ENCODE results near the gene GALNT3. TPM values are rescaled to one million over a fixed set of nuclear protein-coding genes. Genes with fewer than 3 reads are reported as not detected.

Gene GALNT3
- total and polyA plus RNA-seq, 3 donors from 2014 or later = 13.4 to 45.0 (median 16.6) TPM

- no peak overlapping the region for H3K4me3 ChIP-seq
- intact Hi-C loops (cut with DNase I; ENCODE audit: low total_unique reads) = no loop called here
- TF ChIP-seq POLR2A (IDR thresholded peaks at IDR 0.05) (no peak), CTCF (IDR thresholded peaks at IDR 0.05) (no peak)
- H3K36me3 ChIP-seq (ENCODE audit: low read depth, missing control alignments) = no peaks in the 10 kb centered on the region
- no peaks in the 10 kb centered on the region for H3K9me3 ChIP-seq
- WGBS, 2 donors = 80 to 96% methylated on average over 4 of the region's 4 CpGs
- no peaks in the 10 kb centered on the region for H3K27me3 ChIP-seq
- H3K4me1 ChIP-seq = no peaks in the 10 kb centered on the region
- H3K27ac ChIP-seq = no peak overlapping the region
- DNase-seq = no peak
Measured at GRCh38 chr2:165762723-165763122, 31.3 kb downstream of the GALNT3 start.

DNA sequence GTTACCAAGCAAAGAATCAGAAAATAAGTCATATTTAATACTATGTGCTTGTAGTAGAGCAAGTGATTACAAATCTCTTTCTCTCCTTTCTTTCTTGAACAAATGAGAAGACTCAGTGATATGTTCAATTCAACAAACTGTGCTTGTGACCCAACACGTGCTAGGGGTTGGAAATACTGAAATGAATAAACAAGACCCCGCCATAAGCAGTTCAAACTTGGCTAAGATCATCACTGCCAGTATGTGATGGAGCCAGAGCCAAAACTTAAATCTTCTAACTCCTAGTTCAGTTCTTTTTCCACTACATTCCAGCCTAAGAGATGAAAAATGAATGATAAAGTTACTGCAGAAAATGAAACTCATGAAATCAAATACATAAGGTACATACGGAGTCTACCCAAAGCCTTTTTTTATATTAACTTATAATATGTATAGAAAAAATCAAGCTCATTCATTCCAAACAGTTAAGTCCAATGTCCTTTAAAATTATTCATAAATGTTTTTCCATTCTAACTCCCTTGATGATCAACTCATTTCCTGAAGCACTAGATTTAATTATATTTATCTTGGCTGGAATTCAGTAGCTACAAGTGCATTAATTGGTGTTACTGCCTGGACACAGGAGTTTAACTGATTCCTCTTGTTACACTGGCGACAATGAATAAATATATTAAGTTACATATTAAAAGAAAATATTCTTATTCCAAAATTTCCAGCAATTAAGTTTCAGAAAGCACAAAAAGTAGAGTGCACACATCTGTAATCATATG, 36.0 kb downstream of the GALNT3 start:
- Histone ChIP-seq H3K4me1 (no peaks in the 10 kb centered on the region), H3K27me3 (no peaks in the 10 kb centered on the region), H3K4me3 (no peak overlapping the region), H3K36me3 (ENCODE audit: low read depth, missing control alignments) (no peaks in the 10 kb centered on the region), H3K9me3 (no peaks in the 10 kb centered on the region), H3K27ac (no peak overlapping the region)
- TF ChIP-seq CTCF (IDR thresholded peaks at IDR 0.05) (no peak), POLR2A (IDR thresholded peaks at IDR 0.05) (no peak)
- intact Hi-C loops (cut with DNase I; ENCODE audit: low total_unique reads) = no loop called here
- no peak for DNase-seq
- WGBS, 2 donors = 49 to 59% methylated on average over 4 of the region's 4 CpGs

GRCh38 chr2:165746501-165746900, 47.5 kb downstream of the GALNT3 start:
- intact Hi-C loops (cut with DNase I; ENCODE audit: low total_unique reads) = no loop called here
- H3K27ac ChIP-seq = no peak overlapping the region
- TF ChIP-seq CTCF (IDR thresholded peaks at IDR 0.05) = no peak
- no peak for TF ChIP-seq POLR2A (IDR thresholded peaks at IDR 0.05)
- H3K27me3 ChIP-seq = no peaks in the 10 kb centered on the region
- H3K4me3 ChIP-seq = no peak overlapping the region
- H3K4me1 ChIP-seq = no peaks in the 10 kb centered on the region
- H3K9me3 ChIP-seq = no peaks in the 10 kb centered on the region
- H3K36me3 ChIP-seq (ENCODE audit: low read depth, missing control alignments) = no peaks in the 10 kb centered on the region
- 73 to 76% methylated on average over 8 of the region's 8 CpGs for WGBS, 2 donors
- no peak for DNase-seq

- no peak overlapping the region for H3K4me3 ChIP-seq
- DNase-seq = no peak
- no peaks in the 10 kb centered on the region for H3K4me1 ChIP-seq
- TF ChIP-seq CTCF (IDR thresholded peaks at IDR 0.05) (no peak), POLR2A (IDR thresholded peaks at IDR 0.05) (no peak)
- H3K9me3 ChIP-seq = no peaks in the 10 kb centered on the region
- no peak overlapping the region for H3K27ac ChIP-seq
- intact Hi-C loops (cut with DNase I; ENCODE audit: low total_unique reads) = no loop called here
- H3K27me3 ChIP-seq = no peaks in the 10 kb centered on the region
- H3K36me3 ChIP-seq (ENCODE audit: low read depth, missing control alignments) = no peaks in the 10 kb centered on the region
- WGBS, 2 donors = 54 to 61% methylated on average over 2 of the region's 2 CpGs
Measured at GRCh38 chr2:165745916-165746315, 48.1 kb downstream of the GALNT3 start.

DNA sequence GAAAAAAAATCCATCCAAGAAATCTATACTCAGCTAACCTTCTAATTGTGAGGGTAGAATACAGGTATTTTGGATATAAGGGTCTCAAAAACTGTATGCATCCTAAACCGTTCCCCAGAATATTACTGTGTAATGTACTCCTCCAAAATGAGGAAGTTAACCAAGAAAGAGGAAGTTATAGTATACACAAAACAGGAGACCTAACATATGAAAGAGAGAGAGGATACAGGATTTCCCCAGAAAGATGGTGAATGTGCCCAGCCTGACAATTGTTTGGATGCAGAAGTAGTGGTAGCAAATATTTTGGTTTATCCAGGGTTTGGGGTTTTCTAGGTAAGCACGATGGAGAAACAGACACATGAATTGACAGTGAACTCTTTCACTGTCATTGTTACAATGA, 50.6 kb downstream of the GALNT3 start:
- H3K4me1 ChIP-seq = no peaks in the 10 kb centered on the region
- no peak for TF ChIP-seq CTCF (IDR thresholded peaks at IDR 0.05)
- TF ChIP-seq POLR2A (IDR thresholded peaks at IDR 0.05) = no peak
- H3K9me3 ChIP-seq = no peaks in the 10 kb centered on the region
- H3K4me3 ChIP-seq = no peak overlapping the region
- no peak for DNase-seq
- WGBS, 2 donors = 76 to 77% methylated on average over 2 of the region's 2 CpGs
- no peaks in the 10 kb centered on the region for H3K27me3 ChIP-seq
- intact Hi-C loops (cut with DNase I; ENCODE audit: low total_unique reads) = no loop called here
- H3K27ac ChIP-seq = no peak overlapping the region
- no peaks in the 10 kb centered on the region for H3K36me3 ChIP-seq (ENCODE audit: low read depth, missing control alignments)
